AG04450 (cell line): ENCODE measurements around the gene ARHGAP31. TPM values are rescaled to one million over a fixed set of nuclear protein-coding genes. Genes with fewer than 3 reads are reported as not detected.

Source experiments
- CTCF ChIA-PET: fragments of 300-600, 350-600 bp; formaldehyde crosslinking; extraction: SDS; loops from one replicate; lab custom pipeline; 2022; ENCODE audit warnings: antibody characterized with exemption, inconsistent platforms; lab: Charles Lee
- POLR2A ChIA-PET: fragments of 350-600 bp; formaldehyde crosslinking; extraction: SDS; loops from one replicate; lab custom pipeline; 2021; ENCODE audit warnings: antibody characterized with exemption, inconsistent platforms; lab: Yijun Ruan, JAX
- DNase-seq: peaks from one replicate; pipeline ENCODE4 v3.0.0-alpha.2; 2011; ENCODE audit warnings: low read depth, low spot score
- H3K27ac ChIP-seq: one replicate; pipeline ENCODE4 v1.5.1; 2012; ENCODE audit warnings: low read depth, low read length, control low read depth
- H3K27me3 ChIP-seq: one replicate; pipeline ENCODE4 v1.6.0; 2012; ENCODE audit warnings: low read length; ENCODE audit not compliant: control insufficient read depth, insufficient read depth
- H3K4me3 ChIP-seq: 2 replicates; pipeline ENCODE4 v1.5.1; 2011; ENCODE audit warnings: mild to moderate bottlenecking, low read depth, low read length, control low read depth
- H3K9me3 ChIP-seq: 2 replicates; pipeline ENCODE4 v1.5.1; 2012; ENCODE audit warnings: low read length; ENCODE audit not compliant: control insufficient read depth, insufficient read depth
- CTCF ChIP-seq: IDR thresholded peaks from 2 replicates; pipeline ENCODE4 v1.5.1; 2011; ENCODE audit warnings: low read depth, low read length, control low read depth, inconsistent platforms
- polyA plus RNA-seq: library from polyadenylated mRNA; depleted of rRNA; stranded (reverse); fragments of >200 nt; gene quantifications from 2 replicates; pipeline ENCODE4 v1.2.3, GENCODE V29; 2011

ARHGAP31 gene
- polyA plus RNA-seq, 1 experiment: 14.1 TPM

- Histone ChIP-seq H3K9me3 (no peaks in the 10 kb centered on the region), H3K27ac (no peak overlapping the region), H3K4me3 (no peak overlapping the region), H3K27me3 (no peaks in the 10 kb centered on the region)
- no peak for TF ChIP-seq CTCF
- ChIA-PET CTCF (interaction anchor here (0.8 kb wide), 1 partner anchor 55 kb away, joined by 4 read pairs; no protein-coding TSS in a partner anchor), POLR2A (no interaction called here)
- DNase-seq: no peak
Observed at GRCh38 chr3:119298565-119298941, 4.4 kb downstream of the ARHGAP31 start.

- H3K9me3 ChIP-seq: no peaks in the 10 kb centered on the region
- CTCF ChIA-PET: interaction anchor here (2.2 kb wide), 1 partner anchor 52 kb away, joined by 7 read pairs; no protein-coding TSS in a partner anchor
- no peaks in the 10 kb centered on the region for H3K27me3 ChIP-seq
- no peak for TF ChIP-seq CTCF
- H3K4me3 ChIP-seq: no peak overlapping the region
- POLR2A ChIA-PET: no interaction called here
- DNase-seq: no peak
- H3K27ac ChIP-seq: no peak overlapping the region
Observed at GRCh38 chr3:119300991-119301391, 6.8 kb downstream of the ARHGAP31 start.

- H3K27me3 ChIP-seq: no peaks in the 10 kb centered on the region
- no peak overlapping the region for H3K27ac ChIP-seq
- no peak for TF ChIP-seq CTCF
- ChIA-PET POLR2A (interaction anchor here (0.6 kb wide), 1 partner anchor 1006 kb away, joined by 6 read pairs; no protein-coding TSS in a partner anchor), CTCF (interaction anchor here (2.2 kb wide), 1 partner anchor 51 kb away, joined by 7 read pairs; no protein-coding TSS in a partner anchor)
- DNase-seq: no peak
- H3K4me3 ChIP-seq: no peak overlapping the region
- H3K9me3 ChIP-seq: no peaks in the 10 kb centered on the region
Observed at GRCh38 chr3:119301662-119302061, 7.5 kb downstream of the ARHGAP31 start.

GRCh38 chr3:119302697-119303551 is 8.7 kb downstream of the ARHGAP31 start:
- no peak overlapping the region for H3K27ac ChIP-seq
- no peak for TF ChIP-seq CTCF
- POLR2A ChIA-PET: no interaction called here
- H3K9me3 ChIP-seq: peaks cover under 1% of the 10 kb centered on the region; the same call in 1 of the 2 replicates
- no peaks in the 10 kb centered on the region for H3K27me3 ChIP-seq
- no peak overlapping the region for H3K4me3 ChIP-seq
- CTCF ChIA-PET: no interaction called here
- DNase-seq: no peak

- CTCF ChIA-PET: no interaction called here
Observed at GRCh38 chr3:119304201-119304713, 10.1 kb downstream of the ARHGAP31 start.

More at GRCh38 chr3:119304201-119304713, 10.1 kb downstream of the ARHGAP31 start:
- POLR2A ChIA-PET: interaction anchor here (1.1 kb wide), 1 partner anchor 9 kb away, joined by 3 read pairs; no protein-coding TSS in a partner anchor
- TF ChIP-seq CTCF: no peak
- Histone ChIP-seq H3K27ac (peak overlapping the region; percentile 47), H3K27me3 (no peaks in the 10 kb centered on the region), H3K9me3 (peaks cover 4% of the 10 kb centered on the region; the same call in 1 of the 2 replicates), H3K4me3 (no peak overlapping the region)
- DNase-seq: no peak
